Activated CD8-positive, alpha-beta memory T cell treated with anti-CD3 and anti-CD28 coated beads for 4 hours (primary cell): ENCODE measurements around the gene MAP3K5.

ENCODE experiments used
- DNase-seq, 2 donors: peaks; one replicate each; pipeline ENCODE4 v3.0.0-alpha.2; 2020; ENCODE audit warnings: low read depth in 2 of 2

MAP3K5 gene

GRCh38 chr6:136750696-136751521 lies 41.4 kb downstream of the MAP3K5 start:
- no peak for DNase-seq

- no peak for DNase-seq
Measured at GRCh38 chr6:136749359-136749997, 42.8 kb downstream of the MAP3K5 start.

GRCh38 chr6:136747507-136747906 lies 44.8 kb downstream of the MAP3K5 start:
- DNase-seq: no peak

GRCh38 chr6:136745300-136745699 lies 47.0 kb downstream of the MAP3K5 start:
- no peak for DNase-seq

GRCh38 chr6:136744889-136745288 lies 47.4 kb downstream of the MAP3K5 start:
- no peak for DNase-seq

- no peak for DNase-seq
Measured at GRCh38 chr6:136742125-136742524, 50.2 kb downstream of the MAP3K5 start.

- DNase-seq: no peak
Measured at GRCh38 chr6:136740050-136740974, 52.0 kb downstream of the MAP3K5 start.

GRCh38 chr6:136739501-136739900 lies 52.8 kb downstream of the MAP3K5 start:
- DNase-seq: no peak

- no peak for DNase-seq
Measured at GRCh38 chr6:136739071-136739470, 53.2 kb downstream of the MAP3K5 start.

GRCh38 chr6:136738692-136739057 lies 53.6 kb downstream of the MAP3K5 start:
- DNase-seq: no peak

- DNase-seq: no peak
Measured at GRCh38 chr6:136737871-136738691, 54.2 kb downstream of the MAP3K5 start.

GRCh38 chr6:136737374-136737844 lies 54.9 kb downstream of the MAP3K5 start:
- no peak for DNase-seq

GRCh38 chr6:136736281-136736960 lies 55.9 kb downstream of the MAP3K5 start:
- no peak for DNase-seq

- DNase-seq: no peak
Measured at GRCh38 chr6:136734977-136735376, 57.3 kb downstream of the MAP3K5 start.

- DNase-seq: no peak
Measured at GRCh38 chr6:136732889-136733288, 59.4 kb downstream of the MAP3K5 start.

GRCh38 chr6:136729832-136730231 lies 62.4 kb downstream of the MAP3K5 start:
- DNase-seq: no peak

- DNase-seq: no peak
Measured at GRCh38 chr6:136728976-136729515, 63.2 kb downstream of the MAP3K5 start.

GRCh38 chr6:136728033-136728939 lies 64.0 kb downstream of the MAP3K5 start:
- DNase-seq: no peak

- no peak for DNase-seq
Measured at GRCh38 chr6:136726837-136727557, 65.3 kb downstream of the MAP3K5 start.
